NCI-H510A treated with DMSO at 0.1 percent for 48 hours (cell line): ENCODE data around the gene CIDEB.

Source experiments
- DNase-seq: peaks from one replicate; lab custom pipeline; 2025; lab: John Stamatoyannopoulos, UW

CIDEB gene

GRCh38 chr14:24269910-24270536 is 37.8 kb downstream of the CIDEB start:
- no peak for DNase-seq

- DNase-seq: no peak
These were observed 38.4 kb downstream of the CIDEB start for GRCh38 chr14:24269368-24269767.

GRCh38 chr14:24268225-24268624 is 39.6 kb downstream of the CIDEB start:
- DNase-seq: no peak

- no peak for DNase-seq
These were observed 40.3 kb downstream of the CIDEB start for GRCh38 chr14:24267516-24267915.

GRCh38 chr14:24266344-24267244 is 41.2 kb downstream of the CIDEB start:
- no peak for DNase-seq

GRCh38 chr14:24264298-24264697 is 43.5 kb downstream of the CIDEB start:
- no peak for DNase-seq

- no peak for DNase-seq
These were observed 43.9 kb downstream of the CIDEB start for GRCh38 chr14:24263848-24264247.

- DNase-seq: no peak
These were observed 44.7 kb downstream of the CIDEB start, which contains the start of gene TGM1 for GRCh38 chr14:24262821-24263733. TSS of gene TGM1 (minus strand) at chr14:24263177. CDS start at chr14:24262352, 825 bp downstream.

- DNase-seq: no peak
These were observed 45.8 kb downstream of the CIDEB start for GRCh38 chr14:24261969-24262327.

- no peak for DNase-seq
These were observed 46.4 kb downstream of the CIDEB start for GRCh38 chr14:24261256-24261968.

- DNase-seq: no peak
These were observed 47.0 kb downstream of the CIDEB start for GRCh38 chr14:24260780-24261157.

- DNase-seq: no peak
These were observed 47.6 kb downstream of the CIDEB start for GRCh38 chr14:24260026-24260779.

GRCh38 chr14:24259282-24260025 is 48.3 kb downstream of the CIDEB start:
- DNase-seq: no peak

- no peak for DNase-seq
These were observed 49.1 kb downstream of the CIDEB start for GRCh38 chr14:24258548-24259265.

- DNase-seq: no peak
These were observed 49.7 kb downstream of the CIDEB start for GRCh38 chr14:24258119-24258518.

GRCh38 chr14:24256960-24257359 is 50.8 kb downstream of the CIDEB start:
- no peak for DNase-seq

GRCh38 chr14:24255931-24256711 is 51.7 kb downstream of the CIDEB start:
- DNase-seq: no peak

GRCh38 chr14:24255438-24255837 is 52.3 kb downstream of the CIDEB start:
- no peak for DNase-seq
